CD4-positive, alpha-beta T cell (primary cell): ENCODE results near the gene PARD3B. TPM values are rescaled to one million over a fixed set of nuclear protein-coding genes. Genes with fewer than 3 reads are reported as not detected.

Source experiments
- ATAC-seq: fragments of 200-7000 bp; cut with Tn5 transposase; one replicate; pipeline ENCODE4 v1.10.0; 2022; ENCODE audit warnings: mild to moderate bottlenecking; ENCODE audit not compliant: poor library complexity
- CTCF ChIA-PET: fragments of 350-600 bp; sonication (Branson Sonifier 250); formaldehyde crosslinking; loops from one replicate; lab custom pipeline; 2021; ENCODE audit warnings: antibody characterized with exemption, inconsistent platforms; lab: Charles Lee
- POLR2A ChIA-PET: fragments of 350-600 bp; sonication (Branson Sonifier 250); formaldehyde crosslinking; loops from one replicate; lab custom pipeline; 2021; ENCODE audit warnings: antibody characterized with exemption, inconsistent platforms; lab: Charles Lee
- DNase-seq, 14 experiments: peaks; one replicate each; pipeline ENCODE4 v3.0.0-alpha.2; 2013 to 2020; ENCODE audit warnings: mixed read lengths in 2 of 14
- H3K27ac ChIP-seq, 2 donors: one replicate each; pipeline versions ENCODE4 v1.5.1 to v1.7.0; 2013; ENCODE audit warnings: low read length in 2 of 2, low read depth in 1 of 2, mild to moderate bottlenecking in 1 of 2
- H3K27me3 ChIP-seq, 2 experiments: 1 replicate in 1 of 2; 2 replicates in 1 of 2; pipeline versions ENCODE4 v1.6.1 to v1.7.0; 2013; ENCODE audit warnings: low read length in 2 of 2, control low read depth in 1 of 2, mild to moderate bottlenecking in 1 of 2, moderate library complexity in 1 of 2; ENCODE audit not compliant: insufficient read depth in 2 of 2, control insufficient read depth in 1 of 2
- H3K36me3 ChIP-seq: one replicate; pipeline ENCODE4 v1.6.1; 2013; ENCODE audit warnings: low read length, control low read depth; ENCODE audit not compliant: insufficient read depth
- H3K4me1 ChIP-seq: one replicate; pipeline ENCODE4 v1.6.1; 2013; ENCODE audit warnings: low read length, control low read depth; ENCODE audit not compliant: insufficient read depth
- H3K4me3 ChIP-seq: one replicate; pipeline ENCODE4 v1.5.1; 2013; ENCODE audit warnings: mild to moderate bottlenecking, low read length, moderate library complexity
- H3K9me3 ChIP-seq, 2 experiments: 1 replicate in 1 of 2; 2 replicates in 1 of 2; pipeline versions ENCODE4 v1.6.1 to v1.7.0; 2013; ENCODE audit warnings: low read length in 2 of 2, mild to moderate bottlenecking in 2 of 2, control low read depth in 1 of 2, moderate library complexity in 1 of 2; ENCODE audit not compliant: control insufficient read depth in 1 of 2, insufficient read depth in 1 of 2
- H3K27ac Mint-ChIP-seq: one replicate; pipeline ENCODE4 v1.8.0; 2020; ENCODE audit warnings: mixed read lengths
- H3K27me3 Mint-ChIP-seq: one replicate; pipeline ENCODE4 v1.8.0; 2021; ENCODE audit warnings: mixed read lengths
- H3K36me3 Mint-ChIP-seq: one replicate; pipeline ENCODE4 v1.8.0; 2021; ENCODE audit warnings: low read depth, mixed read lengths
- H3K4me1 Mint-ChIP-seq: one replicate; pipeline ENCODE4 v1.8.0; 2021; ENCODE audit warnings: low read depth, mixed read lengths
- H3K4me3 Mint-ChIP-seq: one replicate; pipeline ENCODE4 v1.8.0; 2020; ENCODE audit warnings: mild to moderate bottlenecking, mixed read lengths
- H3K9me3 Mint-ChIP-seq: one replicate; pipeline ENCODE4 v1.8.0; 2020; ENCODE audit warnings: mixed read lengths
- intact Hi-C, 2 experiments: fragments of 100-400 bp; cut with DNase I in 1 of 2; cut with micrococcal nuclease in 1 of 2; formaldehyde crosslinking; loops; one replicate each; pipeline versions ENCODE4 v1.15.1 to v1.9.0; 2023 to 2025; cut with DNase I, micrococcal nuclease
- total RNA-seq, 174 experiments: library from RNA in 2 of 174; stranded (reverse) in 2 of 174; gene quantifications; one replicate each; pipeline ENCODE4 v1.2.3 and lab custom pipeline; 2021 to 2026
- TF ChIP-seq, protein P1 (sequence below): fragments of 200-600 bp; IDR thresholded peaks from one replicate; pipeline ENCODE4 v1.8.0; 2022; ENCODE audit warnings: antibody characterized with exemption, mild to moderate bottlenecking

The PARD3B gene
- total RNA-seq, 2 experiments from 2014 or later: 0.87 to 1.9 TPM

DNA sequence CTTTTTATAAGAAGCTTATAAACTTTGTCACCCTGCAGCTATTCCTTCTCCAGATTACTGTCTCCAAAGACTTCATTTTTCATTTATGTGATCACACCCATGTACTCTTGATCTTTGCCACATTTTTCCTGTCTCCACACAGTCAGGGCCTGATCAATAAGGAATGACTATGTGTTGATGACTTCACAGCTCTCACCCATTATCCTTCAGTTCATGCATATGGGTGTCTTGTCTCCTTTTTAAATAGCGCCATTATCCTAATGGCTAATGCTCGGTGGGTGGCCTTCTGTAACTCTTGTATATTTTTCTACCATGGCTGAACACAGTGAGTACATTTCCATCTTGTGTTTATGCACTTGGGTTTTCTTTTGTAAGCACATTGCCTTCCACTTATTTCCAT, 801.4 kb downstream of the PARD3B start:
- CTCF ChIA-PET: no interaction called here
- Mint-ChIP-seq H3K27me3 (no peaks in the 10 kb centered on the region), H3K27ac (no peak overlapping the region), H3K9me3 (peaks cover 5% of the 10 kb centered on the region), H3K36me3 (no peaks in the 10 kb centered on the region), H3K4me1 (no peaks in the 10 kb centered on the region), H3K4me3 (no peak overlapping the region)
- ATAC-seq (no peak), DNase-seq (no peak)
- Histone ChIP-seq H3K36me3 (no peaks in the 10 kb centered on the region), H3K9me3 (no peaks in the 10 kb centered on the region), H3K4me3 (no peak overlapping the region), H3K27ac (no peak overlapping the region), H3K27me3 (no peaks in the 10 kb centered on the region), H3K4me1 (no peaks in the 10 kb centered on the region)
- POLR2A ChIA-PET: interaction anchor here (1.6 kb wide), 1 partner anchor 15 kb away, joined by 3 read pairs; no protein-coding TSS in a partner anchor
- TF ChIP-seq, protein P1, sequence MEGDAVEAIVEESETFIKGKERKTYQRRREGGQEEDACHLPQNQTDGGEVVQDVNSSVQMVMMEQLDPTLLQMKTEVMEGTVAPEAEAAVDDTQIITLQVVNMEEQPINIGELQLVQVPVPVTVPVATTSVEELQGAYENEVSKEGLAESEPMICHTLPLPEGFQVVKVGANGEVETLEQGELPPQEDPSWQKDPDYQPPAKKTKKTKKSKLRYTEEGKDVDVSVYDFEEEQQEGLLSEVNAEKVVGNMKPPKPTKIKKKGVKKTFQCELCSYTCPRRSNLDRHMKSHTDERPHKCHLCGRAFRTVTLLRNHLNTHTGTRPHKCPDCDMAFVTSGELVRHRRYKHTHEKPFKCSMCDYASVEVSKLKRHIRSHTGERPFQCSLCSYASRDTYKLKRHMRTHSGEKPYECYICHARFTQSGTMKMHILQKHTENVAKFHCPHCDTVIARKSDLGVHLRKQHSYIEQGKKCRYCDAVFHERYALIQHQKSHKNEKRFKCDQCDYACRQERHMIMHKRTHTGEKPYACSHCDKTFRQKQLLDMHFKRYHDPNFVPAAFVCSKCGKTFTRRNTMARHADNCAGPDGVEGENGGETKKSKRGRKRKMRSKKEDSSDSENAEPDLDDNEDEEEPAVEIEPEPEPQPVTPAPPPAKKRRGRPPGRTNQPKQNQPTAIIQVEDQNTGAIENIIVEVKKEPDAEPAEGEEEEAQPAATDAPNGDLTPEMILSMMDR: no peak
- intact Hi-C loops: no loop called here

DNA sequence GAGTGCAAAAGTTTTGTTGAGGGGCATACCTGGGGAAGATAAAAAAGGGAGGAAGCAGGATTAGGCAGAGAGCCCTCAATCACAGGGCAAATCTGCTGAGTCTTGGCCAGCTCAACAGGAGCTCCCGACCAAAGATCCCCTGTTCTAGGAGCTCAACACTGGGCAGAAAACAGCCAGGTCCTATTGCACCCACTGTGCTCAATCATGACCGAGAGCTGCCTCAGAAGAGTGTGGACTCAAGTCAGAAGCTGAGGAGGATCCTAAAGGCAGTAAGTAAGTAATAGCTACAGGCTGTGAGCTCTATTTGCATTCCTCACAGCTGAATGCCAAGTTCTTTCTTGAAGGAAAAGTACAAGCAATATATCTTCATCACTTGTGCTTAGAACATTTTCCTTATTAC, 802.6 kb downstream of the PARD3B start:
- no peaks in the 10 kb centered on the region for H3K4me1 ChIP-seq
- POLR2A ChIA-PET: interaction anchor here (1.6 kb wide), 1 partner anchor 13 kb away, joined by 3 read pairs; no protein-coding TSS in a partner anchor
- no peak overlapping the region for H3K27ac Mint-ChIP-seq
- H3K36me3 ChIP-seq: no peaks in the 10 kb centered on the region
- no peak overlapping the region for H3K4me3 Mint-ChIP-seq
- TF ChIP-seq, protein P1: no peak
- H3K36me3 Mint-ChIP-seq: no peaks in the 10 kb centered on the region
- H3K4me3 ChIP-seq: no peak overlapping the region
- ATAC-seq (no peak), DNase-seq (no peak)
- intact Hi-C loops: no loop called here
- H3K9me3 ChIP-seq: no peaks in the 10 kb centered on the region
- H3K27me3 Mint-ChIP-seq: no peaks in the 10 kb centered on the region
- H3K9me3 Mint-ChIP-seq: peaks cover 5% of the 10 kb centered on the region
- CTCF ChIA-PET: interaction anchor here (1.2 kb wide), 1 partner anchor 14 kb away, joined by 3 read pairs; no protein-coding TSS in a partner anchor
- no peak overlapping the region for H3K27ac ChIP-seq
- H3K4me1 Mint-ChIP-seq: no peaks in the 10 kb centered on the region
- H3K27me3 ChIP-seq: no peaks in the 10 kb centered on the region

DNA sequence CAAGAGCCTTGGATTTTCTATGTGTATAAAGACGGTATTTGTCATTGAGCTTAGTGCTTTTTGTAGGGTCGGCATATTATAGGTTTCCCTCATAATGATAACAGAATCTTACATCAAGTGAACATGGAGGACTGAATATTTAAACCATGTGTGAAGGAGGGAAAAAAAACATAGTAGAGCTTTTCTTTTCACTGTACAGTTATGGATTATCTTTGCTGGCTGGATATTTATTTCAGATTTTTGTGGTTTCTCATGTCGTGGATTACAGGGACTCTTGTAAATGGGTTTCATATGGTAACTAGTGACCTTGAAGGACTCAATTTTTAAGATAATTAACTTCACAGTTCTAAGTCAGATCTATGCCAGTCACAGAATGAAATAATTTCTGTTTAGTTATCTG, 806.8 kb downstream of the PARD3B start:
- Mint-ChIP-seq H3K9me3 (no peaks in the 10 kb centered on the region), H3K4me3 (no peak overlapping the region), H3K4me1 (no peaks in the 10 kb centered on the region), H3K36me3 (no peaks in the 10 kb centered on the region), H3K27me3 (no peaks in the 10 kb centered on the region), H3K27ac (no peak overlapping the region)
- Histone ChIP-seq H3K9me3 (no peaks in the 10 kb centered on the region), H3K4me1 (no peaks in the 10 kb centered on the region), H3K27me3 (no peaks in the 10 kb centered on the region), H3K36me3 (no peaks in the 10 kb centered on the region), H3K4me3 (no peak overlapping the region), H3K27ac (no peak overlapping the region)
- DNase-seq (no peak), ATAC-seq (no peak)
- CTCF ChIA-PET: no interaction called here
- POLR2A ChIA-PET: no interaction called here
- intact Hi-C loops: no loop called here
- TF ChIP-seq, protein P1: no peak
